Suppressor macrophage (primary cell): ENCODE measurements around the gene ZMAT3.
A peak's percentile ranks its signal among the peaks of the same experiment; 100 is the strongest.
"Not testable (repeated sequence)": the region's sequence is repeated elsewhere in the genome, so short reads cannot be mapped to it uniquely, and the experiment has no call there.

ENCODE experiments used
- DNase-seq, 4 experiments: peaks; one replicate each; pipeline ENCODE4 v3.0.0-alpha.2; 2020 to 2022
- total RNA-seq, 17 experiments: gene quantifications; one replicate each; lab custom pipeline; 2026; ENCODE audit warnings: mixed read lengths in 6 of 17, inconsistent platforms in 3 of 17; lab: John Stamatoyannopoulos, UW

Gene ZMAT3, protein sequence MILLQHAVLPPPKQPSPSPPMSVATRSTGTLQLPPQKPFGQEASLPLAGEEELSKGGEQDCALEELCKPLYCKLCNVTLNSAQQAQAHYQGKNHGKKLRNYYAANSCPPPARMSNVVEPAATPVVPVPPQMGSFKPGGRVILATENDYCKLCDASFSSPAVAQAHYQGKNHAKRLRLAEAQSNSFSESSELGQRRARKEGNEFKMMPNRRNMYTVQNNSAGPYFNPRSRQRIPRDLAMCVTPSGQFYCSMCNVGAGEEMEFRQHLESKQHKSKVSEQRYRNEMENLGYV
- 5.4 to 91.4 (median 50.2) reads per million in 17 experiments for total RNA-seq

DNA sequence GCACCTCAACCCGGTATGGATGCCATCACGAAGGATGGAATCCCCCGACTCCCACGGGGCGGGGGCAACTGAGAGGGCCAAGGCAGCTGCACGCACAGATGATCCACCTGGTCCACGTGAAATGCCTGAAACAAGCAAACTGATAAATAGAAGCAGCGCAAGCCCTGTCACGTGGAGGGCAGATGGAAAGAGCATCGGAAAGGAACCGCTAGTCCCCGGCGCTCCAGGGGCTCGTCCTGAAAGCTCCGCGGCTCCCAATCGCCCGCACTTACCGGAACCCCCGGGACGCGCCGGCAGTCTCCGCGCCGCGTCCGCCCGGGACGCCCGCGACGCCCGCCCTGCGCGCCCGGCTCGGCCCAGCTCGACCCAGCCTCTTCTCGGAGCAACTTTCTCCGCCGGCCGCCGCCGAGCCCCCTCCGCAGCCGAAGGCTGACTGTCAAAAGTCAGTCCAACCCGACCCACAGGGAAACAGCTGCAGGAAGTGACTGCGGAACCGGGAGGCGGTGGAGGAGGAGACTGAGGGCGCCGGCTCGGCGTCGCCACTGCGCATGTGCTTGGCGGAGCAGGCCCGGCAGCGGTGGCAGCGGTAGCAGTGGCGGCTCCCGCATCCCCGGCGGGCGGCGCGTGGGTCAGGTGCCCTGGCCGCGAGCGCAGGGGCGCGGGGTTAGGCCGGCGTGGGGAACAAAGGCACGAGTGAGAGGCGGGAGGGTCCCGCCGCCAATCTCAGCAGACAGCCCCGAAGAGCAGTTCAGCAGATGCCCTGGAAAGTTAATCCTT lies at the start of gene ZMAT3:
TSS of gene ZMAT3 (minus strand) at position 487 of the 777 bp plus-strand sequence. CDS start 4,057 bp downstream, outside the sequence.
- peak; percentile 88 to 93 (median 92) for DNase-seq

DNA sequence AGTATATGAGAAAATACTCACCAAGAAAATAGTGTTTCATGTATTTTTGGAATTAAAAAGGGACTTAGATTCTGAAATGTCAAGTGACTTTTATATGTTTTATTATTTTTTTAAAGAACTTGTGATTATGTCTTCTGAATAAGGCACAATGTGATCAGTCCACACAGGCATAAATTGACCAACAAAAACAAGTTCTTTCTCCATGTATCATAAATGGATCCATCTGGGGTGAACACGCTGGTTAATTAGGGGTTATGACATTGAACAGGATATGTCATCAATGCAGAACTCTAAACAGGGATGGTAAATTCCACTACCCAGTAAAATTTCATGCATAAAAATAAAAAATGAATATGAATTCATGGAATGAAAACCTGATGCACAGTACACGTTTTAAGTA lies 45.2 kb upstream of the ZMAT3 start:
- DNase-seq, result no peak

DNA sequence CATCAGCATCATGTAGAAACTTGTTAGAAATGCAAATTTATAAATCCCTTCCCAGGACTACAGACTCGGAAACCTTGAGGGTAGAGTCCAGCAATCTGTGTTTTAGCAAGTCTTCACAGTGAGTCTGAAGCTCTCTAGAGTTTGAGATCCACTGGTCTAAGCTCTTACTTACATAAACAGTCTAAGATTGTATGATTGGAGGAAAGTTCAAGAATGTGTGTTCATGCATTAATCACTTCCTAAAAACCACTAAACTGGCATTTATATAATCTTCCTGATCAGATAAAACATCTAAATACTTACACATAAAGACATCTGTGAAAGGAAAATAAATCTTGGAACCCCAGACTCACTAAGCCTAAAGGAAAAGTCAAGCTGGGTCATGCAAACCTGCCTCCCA lies 43.8 kb upstream of the ZMAT3 start:
- not testable (repeated sequence) for DNase-seq

DNA sequence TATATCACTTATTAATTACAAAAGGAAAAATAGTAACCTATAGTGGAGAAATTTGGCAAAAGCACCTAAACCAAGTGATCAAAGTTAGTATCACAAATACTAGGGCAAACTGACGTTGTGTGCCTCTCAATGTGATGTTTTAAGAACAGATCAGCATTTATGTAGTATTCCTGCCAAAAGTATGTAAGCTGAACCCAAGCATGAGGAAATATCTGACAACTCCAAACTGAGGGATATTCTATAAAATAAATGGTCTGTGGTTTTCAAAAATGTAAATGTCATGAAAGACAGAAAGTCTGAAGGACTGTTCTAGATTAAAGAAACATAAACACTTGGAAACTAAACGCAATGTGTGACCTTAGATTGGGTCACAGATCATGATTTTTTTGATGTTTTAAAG lies 42.3 kb upstream of the ZMAT3 start:
- no peak for DNase-seq

DNA sequence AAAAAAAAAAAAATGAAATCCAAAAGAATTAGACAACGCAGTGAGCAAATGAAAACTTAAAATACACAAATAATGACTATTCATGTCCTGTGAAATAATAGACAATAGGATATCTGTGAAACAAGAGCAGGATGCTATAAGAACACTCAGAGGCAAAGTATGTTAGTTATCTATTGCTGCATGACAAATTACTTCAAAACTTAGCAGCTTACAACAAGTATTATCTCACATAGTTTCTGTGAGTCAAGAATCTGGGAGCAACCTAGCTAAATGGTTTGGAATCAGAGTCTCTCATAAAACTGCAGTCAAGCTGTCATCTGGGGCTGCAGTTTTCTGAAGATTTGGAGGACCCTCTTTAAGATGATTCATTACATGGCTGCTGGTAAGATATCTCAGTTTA lies 36.5 kb upstream of the ZMAT3 start:
- DNase-seq, result no peak

DNA sequence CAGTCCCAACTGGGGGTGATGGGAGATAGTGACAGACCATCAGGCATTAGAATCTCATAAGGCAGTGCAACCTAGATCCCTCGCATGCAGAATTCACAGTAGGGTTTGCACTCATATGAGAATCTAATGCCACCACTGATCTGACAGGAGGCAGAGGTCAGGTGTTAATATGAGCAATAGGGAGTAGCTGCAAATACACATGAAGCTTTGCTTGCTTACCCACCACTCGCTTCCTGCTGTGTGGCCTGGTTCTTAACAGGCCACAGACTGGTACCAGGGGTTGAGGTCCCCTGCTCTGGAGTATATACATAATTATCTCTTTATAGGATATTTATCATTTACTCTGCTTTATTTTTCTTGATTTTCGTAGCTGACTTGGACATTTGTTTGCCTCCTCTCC lies 36.0 kb upstream of the ZMAT3 start:
- no peak for DNase-seq

DNA sequence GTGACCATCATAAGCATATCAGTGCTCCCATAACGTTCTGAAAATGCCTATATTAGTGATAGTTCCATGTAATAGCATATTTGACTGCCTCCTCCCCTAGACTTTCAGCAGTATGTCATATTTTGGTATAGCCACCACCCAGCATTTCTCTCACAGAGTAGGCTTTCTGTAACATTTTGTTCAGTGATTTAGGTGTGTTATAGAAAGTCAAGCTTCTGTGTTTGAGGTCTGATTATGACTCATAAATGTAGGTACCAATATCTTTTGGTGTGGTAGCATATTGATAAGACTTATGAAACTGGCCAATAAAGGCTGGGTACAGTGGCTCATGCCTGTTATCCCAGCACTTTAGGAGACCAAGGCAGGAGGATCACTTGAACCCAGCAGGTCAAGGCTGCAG lies 34.3 kb upstream of the ZMAT3 start:
- no peak for DNase-seq

DNA sequence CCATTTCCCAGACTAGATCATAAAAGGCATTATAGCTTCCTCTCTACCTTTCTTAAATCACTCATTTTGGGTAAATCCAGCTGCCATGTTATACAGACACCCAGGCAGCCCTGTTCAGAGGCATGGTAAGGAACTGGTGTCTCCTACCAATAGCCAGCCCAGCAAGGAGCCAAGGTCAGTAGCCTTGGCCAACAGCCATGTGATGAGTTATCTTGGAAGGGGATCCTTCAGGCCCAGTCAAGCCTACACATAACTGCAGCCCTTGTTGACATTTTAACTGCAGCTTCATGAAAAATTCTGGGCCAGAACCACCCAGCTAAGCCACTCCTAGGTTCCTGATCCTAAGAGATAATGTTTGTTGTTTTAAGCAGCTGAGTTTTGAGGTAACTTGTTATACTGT lies 29.0 kb upstream of the ZMAT3 start:
- DNase-seq, result no peak

DNA sequence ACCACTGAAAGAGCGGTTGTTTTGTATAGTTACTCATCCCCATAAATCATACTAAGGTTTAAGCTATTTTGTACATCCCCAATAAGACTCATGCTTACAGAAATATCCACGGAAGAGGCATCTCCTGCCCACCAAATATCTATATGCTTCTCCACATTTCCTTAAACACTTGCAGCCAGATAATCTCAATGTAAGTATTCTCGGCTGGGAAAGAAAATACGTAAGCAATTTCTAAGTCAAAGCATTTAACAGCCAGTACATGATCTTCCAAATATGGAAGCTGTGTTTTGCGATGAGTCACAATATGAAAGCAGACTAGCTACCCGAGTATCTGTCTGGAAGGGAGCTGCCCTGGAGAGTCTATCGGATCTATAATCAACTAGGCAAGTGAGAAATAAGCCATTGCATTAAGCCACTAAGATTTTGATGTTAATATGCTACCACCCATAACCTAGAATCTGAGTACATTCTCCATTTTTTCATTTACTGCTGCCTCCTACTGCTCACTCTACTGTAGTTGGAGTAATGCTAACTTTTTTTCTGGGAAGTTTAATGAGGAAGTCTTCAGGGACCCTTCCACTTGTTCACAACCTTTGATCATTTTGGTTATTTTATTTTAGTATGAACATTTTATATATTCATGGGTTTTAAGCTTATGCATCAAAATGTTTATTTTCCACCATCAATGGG lies 26.9 kb upstream of the ZMAT3 start:
- DNase-seq, result peak in 1 of 4 experiments; percentile 11

DNA sequence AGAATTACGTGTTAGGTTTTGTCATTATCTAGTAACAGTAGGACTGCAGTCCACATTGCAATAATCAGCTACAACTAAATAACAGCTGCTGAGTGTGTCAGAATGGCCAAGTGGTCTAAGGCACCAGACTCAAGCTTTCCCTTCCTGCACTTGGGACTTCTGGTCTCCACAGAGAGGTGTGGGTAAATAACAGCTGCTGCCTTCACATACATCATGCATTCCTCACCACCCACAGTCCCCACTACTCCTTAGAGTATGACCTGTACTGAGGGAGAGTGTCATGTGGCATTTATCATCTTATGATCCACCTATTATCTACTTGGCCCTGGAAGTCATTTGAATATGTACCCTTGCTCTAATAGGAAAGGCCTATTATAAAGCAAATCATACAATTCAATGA lies 22.2 kb upstream of the ZMAT3 start:
- DNase-seq, result no peak

DNA sequence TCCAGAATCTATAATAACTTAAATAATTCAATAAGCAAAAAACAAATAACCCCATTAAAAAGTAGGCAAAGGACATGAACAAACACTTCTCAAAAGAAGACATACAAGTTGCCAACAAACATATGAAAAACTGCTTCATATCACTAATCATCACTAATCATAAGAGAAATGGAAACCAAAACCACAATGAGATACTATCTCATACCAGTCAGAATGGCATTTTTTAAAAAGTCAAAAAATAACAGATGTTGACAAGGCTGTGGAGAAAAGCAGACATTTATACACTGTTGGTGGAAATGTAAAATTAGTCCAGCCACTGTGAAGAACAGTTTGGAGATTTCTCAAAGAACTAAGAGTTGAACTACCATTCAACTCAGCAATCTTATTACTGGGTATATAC lies 19.5 kb upstream of the ZMAT3 start:
- DNase-seq, result no peak

DNA sequence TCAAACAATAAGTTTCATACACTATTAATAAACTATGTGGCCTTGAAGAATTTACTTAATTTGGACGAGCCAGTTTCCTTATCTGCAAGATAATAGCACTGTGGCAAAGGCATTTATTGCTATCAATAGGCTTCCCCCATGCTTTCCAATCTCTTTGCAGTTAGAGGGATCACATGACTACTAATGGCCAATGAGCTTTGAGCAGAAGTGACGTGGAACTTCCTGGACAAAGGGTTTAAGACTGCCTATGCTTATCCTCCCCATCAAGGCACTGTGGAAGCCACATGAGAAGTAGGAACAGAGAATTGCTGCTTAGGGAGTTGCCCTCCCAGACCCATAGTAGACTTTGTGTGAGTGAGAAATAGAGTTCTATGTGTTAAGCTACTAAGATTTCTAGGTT lies 16.7 kb upstream of the ZMAT3 start:
- peak in 2 of 4 experiments; percentile 7 to 15 for DNase-seq

DNA sequence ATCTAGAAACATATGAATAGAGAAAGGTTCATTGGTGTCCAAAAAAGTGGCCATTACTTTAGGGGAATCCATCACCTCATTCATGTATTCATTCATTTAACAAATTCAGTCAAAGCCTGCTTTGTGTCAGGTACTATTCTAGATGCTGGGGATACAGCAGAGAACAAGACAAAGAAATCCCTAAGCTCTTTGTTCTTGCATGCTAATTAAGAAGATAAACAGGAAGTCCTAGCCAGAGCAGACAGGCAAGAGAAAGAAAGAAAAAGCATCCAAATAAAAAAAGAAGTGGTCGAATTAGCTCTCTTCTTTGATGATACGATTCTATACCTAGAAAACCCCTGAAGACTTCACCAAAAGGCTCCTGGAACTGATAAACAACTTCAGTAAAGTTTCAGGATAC lies 12.4 kb upstream of the ZMAT3 start:
- no peak for DNase-seq

DNA sequence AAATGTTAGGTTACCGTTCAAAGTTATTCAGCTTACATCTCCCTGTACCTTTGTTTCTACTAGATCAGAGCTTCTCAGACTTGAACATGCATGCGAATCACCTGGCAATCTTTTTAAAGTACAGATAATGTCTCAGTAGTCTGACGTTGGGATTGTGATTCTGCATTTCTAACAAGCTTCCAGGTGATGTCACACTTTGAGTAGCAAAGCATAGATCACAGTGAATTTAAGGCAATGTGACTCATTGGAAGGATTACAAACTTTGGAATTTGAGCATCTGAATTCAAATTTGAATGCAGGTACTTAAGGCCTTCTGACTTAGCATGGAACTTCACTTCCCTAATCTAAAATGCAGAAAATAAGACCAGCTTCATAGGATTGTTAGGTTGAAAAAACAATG lies 10.8 kb upstream of the ZMAT3 start:
- DNase-seq, result no peak

DNA sequence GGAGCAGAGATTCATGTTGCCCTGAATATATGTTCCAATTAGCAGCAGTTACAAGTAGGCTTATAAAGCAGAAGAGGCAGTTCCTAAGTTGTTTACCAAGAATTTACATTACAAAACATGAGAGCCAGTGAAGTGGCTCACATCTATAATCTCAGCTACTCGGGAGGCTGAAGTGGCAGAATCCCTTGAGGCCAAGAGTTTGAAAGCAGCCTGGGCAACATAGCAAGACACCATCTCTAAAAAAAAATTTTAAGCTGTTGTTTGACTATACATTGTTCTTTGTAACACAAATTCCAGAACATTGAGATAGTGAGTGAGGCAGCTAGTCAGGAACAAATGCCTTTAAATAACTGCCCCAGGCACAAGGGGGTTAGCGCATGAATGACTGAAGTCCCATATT lies 10.3 kb upstream of the ZMAT3 start:
- no peak for DNase-seq

DNA sequence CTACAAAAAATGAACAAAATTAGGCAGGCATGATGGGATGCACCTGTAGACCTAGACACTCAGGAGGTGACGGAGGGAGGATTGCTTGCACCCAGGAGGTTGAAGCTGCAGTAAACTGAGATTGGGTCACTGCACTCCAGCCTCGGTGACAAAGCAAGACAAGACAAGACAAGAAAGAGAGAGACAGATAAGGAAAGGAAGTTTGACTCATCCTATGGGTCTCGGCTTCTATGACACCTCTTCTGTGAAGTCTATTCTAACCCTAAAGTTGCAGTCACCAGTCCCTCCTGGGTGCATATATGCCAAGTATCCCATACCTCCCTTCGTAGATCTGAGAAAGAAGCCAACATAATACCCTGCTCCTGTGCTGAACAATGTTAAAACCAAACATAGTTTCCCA lies 7.9 kb upstream of the ZMAT3 start:
- no peak for DNase-seq

DNA sequence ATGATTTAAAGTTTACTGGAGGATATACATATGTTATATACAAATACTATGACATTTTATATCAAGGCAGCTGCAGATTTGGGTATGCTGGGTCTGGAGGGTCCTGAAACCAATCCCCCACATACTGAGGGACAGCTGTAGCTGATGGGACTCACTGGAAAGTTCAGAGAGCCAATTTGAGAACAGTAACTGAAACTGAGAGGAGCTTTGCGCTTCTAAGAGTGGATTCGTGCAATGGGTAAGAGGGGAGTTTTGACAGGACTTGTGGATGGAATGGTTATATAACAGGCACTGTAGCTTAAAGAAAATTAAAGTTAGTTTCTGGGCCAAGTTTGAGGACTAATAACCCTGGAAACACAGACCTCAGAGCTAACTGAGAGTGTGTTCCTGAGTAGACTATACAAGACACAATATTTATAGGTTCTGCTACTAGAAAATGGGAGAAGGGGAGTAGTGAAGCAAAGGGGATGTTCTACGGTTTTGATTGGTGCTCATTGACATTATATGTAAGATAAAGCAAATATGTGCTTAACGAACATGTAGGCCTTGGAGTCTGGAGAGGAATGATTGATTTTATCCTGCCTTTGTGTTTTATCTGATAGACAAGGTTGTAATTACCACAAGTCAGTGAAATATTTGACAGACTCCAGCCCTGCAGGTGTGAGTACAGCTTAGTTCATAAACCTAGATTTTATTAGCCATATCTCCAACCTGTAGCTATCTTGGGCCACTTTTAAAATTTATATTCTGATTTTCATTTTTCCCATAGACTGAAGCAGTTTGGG lies 4.8 kb upstream of the ZMAT3 start:
- no peak for DNase-seq

DNA sequence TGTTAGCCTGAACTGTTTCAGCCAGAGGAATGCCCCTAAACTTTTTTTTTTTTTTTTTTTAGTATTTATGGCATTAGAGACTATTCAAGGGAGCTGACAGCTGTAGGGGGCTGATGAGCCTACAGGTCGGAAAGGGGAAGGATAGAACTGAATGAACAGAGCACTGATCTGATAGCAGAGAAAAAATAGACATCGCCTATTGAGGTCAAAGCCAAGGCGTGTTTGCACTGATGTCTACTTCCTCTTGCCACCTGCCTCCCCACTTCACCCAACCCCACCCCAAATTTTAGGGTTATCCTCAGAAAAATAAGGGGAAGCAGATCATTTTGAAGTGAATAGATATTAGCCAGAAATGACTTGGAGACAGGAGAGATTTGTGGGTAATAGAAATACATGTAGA lies 3.0 kb upstream of the ZMAT3 start:
- DNase-seq, result no peak

DNA sequence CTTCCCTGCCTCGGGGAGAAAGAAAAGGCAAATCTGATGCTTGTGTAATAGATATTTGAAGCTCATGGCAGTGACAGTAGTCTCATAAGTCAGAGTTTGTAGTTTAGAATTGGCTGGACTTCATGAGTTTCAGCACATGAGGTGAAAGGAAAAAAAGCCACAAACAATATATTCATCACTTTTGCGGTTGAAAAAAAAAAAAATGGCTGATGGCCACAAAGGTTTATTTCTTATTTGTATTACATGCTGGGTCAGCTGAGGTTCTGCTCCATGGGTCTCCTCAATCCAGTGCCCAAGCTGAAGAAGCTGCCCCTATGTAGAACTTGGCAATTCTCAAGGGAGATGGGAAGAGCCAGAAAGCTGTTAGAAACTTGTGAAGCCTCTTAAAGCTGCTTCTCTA lies 2.2 kb upstream of the ZMAT3 start:
- DNase-seq, result no peak

DNA sequence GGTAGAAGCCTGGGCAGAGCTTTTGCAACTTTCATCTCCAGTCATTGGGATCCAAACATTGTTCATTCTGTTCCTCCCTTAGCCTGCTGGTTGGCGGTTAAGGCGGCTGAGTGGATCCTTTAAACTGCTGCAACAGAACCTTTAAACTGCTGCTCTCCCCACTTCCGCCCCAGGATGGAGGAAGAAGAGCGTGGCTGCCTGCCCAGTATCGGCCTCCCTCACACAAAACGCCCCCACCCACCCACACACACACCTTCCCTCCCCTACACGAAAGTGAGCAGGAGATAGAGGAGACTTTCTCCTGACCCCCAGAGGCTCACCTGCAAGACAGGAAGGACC lies 460 bp upstream of the ZMAT3 start:
- peak; percentile 20 to 50 (median 42) for DNase-seq

DNA sequence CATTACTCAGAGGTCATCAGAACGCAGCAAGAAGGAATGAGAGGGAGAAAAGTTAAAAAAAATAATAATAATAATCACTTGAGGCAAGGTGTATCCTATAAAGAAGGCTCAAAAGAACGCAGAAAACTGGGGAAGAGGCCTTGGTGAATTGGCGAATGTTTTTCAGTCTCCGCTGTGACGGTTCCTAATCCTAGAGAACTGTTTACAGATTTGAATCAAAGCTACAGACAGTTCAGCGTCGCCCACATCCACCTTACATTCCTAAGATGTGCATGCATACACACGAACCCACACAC lies 634 bp downstream of the ZMAT3 start:
- DNase-seq, result no peak

DNA sequence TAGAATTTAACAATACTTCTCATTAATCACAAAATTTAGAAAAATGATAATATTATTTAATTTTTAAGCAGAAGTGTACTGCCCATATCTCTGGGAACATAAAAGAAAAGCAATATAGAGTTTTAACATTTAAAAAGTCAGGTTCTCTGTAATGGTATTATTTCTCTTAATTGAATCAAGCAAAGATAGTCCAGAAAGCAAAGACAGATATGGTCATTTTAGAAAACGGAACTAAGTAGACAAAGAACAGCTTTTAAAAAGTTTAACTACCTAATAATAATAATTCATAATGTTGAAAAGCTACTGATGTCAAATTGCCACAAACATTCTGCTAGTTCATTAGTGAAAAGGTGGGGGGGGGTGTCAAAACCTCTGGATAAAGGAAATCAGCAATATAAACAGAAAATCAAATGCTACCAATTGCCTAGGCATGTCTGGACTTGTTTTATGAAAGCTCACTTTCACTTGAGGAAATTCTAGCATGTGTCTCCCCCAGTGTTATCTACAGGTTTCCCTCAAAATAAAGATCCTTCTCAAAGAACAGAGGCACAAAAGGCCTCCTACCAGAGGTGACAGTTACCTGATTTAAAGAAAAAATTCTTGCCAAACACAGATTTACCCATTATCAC lies 1.7 kb downstream of the ZMAT3 start:
- no peak for DNase-seq
